Duodenal mucosa (tissue), 2 donors: ENCODE measurements around the gene NLRC4.
"Not testable (repeated sequence)": the region's sequence is repeated elsewhere in the genome, so short reads cannot be mapped to it uniquely, and the experiment has no call there.

Source experiments
- H3K27ac ChIP-seq: one replicate; pipeline ENCODE4 v1.7.0; 2013; ENCODE audit warnings: low read depth, low read length
- H3K27me3 ChIP-seq, 2 donors: one replicate each; pipeline ENCODE4 v1.7.0; 2013; ENCODE audit warnings: low read length in 2 of 2, control low read depth in 1 of 2; ENCODE audit not compliant: insufficient read depth in 2 of 2, control insufficient read depth in 1 of 2
- H3K36me3 ChIP-seq, 2 donors: one replicate each; pipeline ENCODE4 v1.7.0; 2013; ENCODE audit warnings: low read length in 2 of 2, control low read depth in 1 of 2; ENCODE audit not compliant: insufficient read depth in 2 of 2, control insufficient read depth in 1 of 2
- H3K4me1 ChIP-seq, 2 donors: one replicate each; pipeline ENCODE4 v1.7.0; 2013; ENCODE audit warnings: low read length in 2 of 2, control low read depth in 1 of 2; ENCODE audit not compliant: insufficient read depth in 2 of 2, control insufficient read depth in 1 of 2
- H3K4me3 ChIP-seq, 2 donors: one replicate each; pipeline ENCODE4 v1.7.0; 2013; ENCODE audit warnings: low read length in 2 of 2, low read depth in 1 of 2
- H3K9ac ChIP-seq, 2 donors: one replicate each; pipeline ENCODE4 v1.7.0; 2013; ENCODE audit warnings: low read length in 2 of 2, low read depth in 1 of 2
- H3K9me3 ChIP-seq, 2 donors: one replicate each; pipeline ENCODE4 v1.7.0; 2013; ENCODE audit warnings: low read length in 2 of 2, control low read depth in 1 of 2; ENCODE audit not compliant: control insufficient read depth in 1 of 2

NLRC4 gene, protein sequence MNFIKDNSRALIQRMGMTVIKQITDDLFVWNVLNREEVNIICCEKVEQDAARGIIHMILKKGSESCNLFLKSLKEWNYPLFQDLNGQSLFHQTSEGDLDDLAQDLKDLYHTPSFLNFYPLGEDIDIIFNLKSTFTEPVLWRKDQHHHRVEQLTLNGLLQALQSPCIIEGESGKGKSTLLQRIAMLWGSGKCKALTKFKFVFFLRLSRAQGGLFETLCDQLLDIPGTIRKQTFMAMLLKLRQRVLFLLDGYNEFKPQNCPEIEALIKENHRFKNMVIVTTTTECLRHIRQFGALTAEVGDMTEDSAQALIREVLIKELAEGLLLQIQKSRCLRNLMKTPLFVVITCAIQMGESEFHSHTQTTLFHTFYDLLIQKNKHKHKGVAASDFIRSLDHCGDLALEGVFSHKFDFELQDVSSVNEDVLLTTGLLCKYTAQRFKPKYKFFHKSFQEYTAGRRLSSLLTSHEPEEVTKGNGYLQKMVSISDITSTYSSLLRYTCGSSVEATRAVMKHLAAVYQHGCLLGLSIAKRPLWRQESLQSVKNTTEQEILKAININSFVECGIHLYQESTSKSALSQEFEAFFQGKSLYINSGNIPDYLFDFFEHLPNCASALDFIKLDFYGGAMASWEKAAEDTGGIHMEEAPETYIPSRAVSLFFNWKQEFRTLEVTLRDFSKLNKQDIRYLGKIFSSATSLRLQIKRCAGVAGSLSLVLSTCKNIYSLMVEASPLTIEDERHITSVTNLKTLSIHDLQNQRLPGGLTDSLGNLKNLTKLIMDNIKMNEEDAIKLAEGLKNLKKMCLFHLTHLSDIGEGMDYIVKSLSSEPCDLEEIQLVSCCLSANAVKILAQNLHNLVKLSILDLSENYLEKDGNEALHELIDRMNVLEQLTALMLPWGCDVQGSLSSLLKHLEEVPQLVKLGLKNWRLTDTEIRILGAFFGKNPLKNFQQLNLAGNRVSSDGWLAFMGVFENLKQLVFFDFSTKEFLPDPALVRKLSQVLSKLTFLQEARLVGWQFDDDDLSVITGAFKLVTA

GRCh38 chr2:32264422-32265105 lies at the start of gene NLRC4:
TSS of gene NLRC4 (minus strand) at chr2:32264886. CDS start at chr2:32256775, 8,111 bp downstream.
- H3K9me3 ChIP-seq = no peaks in the 10 kb centered on the region
- no peaks in the 10 kb centered on the region for H3K27me3 ChIP-seq
- H3K4me1 ChIP-seq = no peaks in the 10 kb centered on the region
- no peak within 1 kb of the TSS for H3K4me3 ChIP-seq
- H3K36me3 ChIP-seq = no peaks in the 10 kb centered on the region
- H3K9ac ChIP-seq = no peak within 1 kb of the TSS
- no peak within 1 kb of the TSS for H3K27ac ChIP-seq

GRCh38 chr2:32310577-32310976 lies 45.9 kb upstream of the NLRC4 start:
- Histone ChIP-seq H3K9ac (no peak overlapping the region), H3K36me3 (peaks cover 0 to 17% of the 10 kb centered on the region in 2 donors), H3K27ac (no peak overlapping the region), H3K4me3 (no peak overlapping the region), H3K4me1 (peaks cover 0 to 7% of the 10 kb centered on the region in 2 donors), H3K27me3 (no peaks in the 10 kb centered on the region), H3K9me3 (no peaks in the 10 kb centered on the region)

GRCh38 chr2:32293966-32294562 lies 29.4 kb upstream of the NLRC4 start:
- not testable (repeated sequence) for H3K27me3 ChIP-seq, H3K4me1 ChIP-seq
- peaks cover 11 to 28% of the 10 kb centered on the region in 2 donors for H3K36me3 ChIP-seq

GRCh38 chr2:32293493-32293892 lies 28.8 kb upstream of the NLRC4 start:
- H3K27ac ChIP-seq, H3K9ac ChIP-seq, H3K9me3 ChIP-seq, H3K27me3 ChIP-seq, H3K4me3 ChIP-seq: not testable (repeated sequence)
- peaks cover 3 to 10% of the 10 kb centered on the region in 2 donors for H3K4me1 ChIP-seq
- H3K36me3 ChIP-seq = peaks cover 11 to 28% of the 10 kb centered on the region in 2 donors

More at GRCh38 chr2:32293966-32294562, 29.4 kb upstream of the NLRC4 start:
- not testable (repeated sequence) for H3K27ac ChIP-seq, H3K9ac ChIP-seq, H3K4me3 ChIP-seq, H3K9me3 ChIP-seq

DNA sequence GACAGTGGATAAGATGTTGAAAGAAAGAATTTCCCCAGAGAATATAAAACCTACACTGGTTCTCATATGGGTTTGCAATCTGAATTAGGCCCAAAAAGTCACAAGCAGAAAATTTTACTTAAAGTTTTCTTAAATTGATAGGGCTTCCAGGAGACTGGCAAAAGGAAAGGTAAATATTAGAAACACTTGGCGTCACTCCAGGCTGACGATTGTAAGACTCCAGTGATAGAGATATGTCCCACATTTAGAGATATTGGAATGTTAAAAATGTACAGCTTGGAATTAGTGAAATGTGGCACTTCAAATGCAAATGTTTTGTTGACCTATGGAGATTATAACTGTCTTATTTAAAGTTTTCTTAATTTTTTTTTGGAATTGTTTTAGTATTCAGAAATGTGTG lies 27.1 kb upstream of the NLRC4 start:
- Histone ChIP-seq H3K4me3 (no peak overlapping the region), H3K36me3 (peaks cover 11 to 30% of the 10 kb centered on the region in 2 donors), H3K9me3 (no peaks in the 10 kb centered on the region), H3K27me3 (no peaks in the 10 kb centered on the region), H3K9ac (no peak overlapping the region), H3K4me1 (peaks cover 9 to 22% of the 10 kb centered on the region in 2 donors), H3K27ac (no peak overlapping the region)

DNA sequence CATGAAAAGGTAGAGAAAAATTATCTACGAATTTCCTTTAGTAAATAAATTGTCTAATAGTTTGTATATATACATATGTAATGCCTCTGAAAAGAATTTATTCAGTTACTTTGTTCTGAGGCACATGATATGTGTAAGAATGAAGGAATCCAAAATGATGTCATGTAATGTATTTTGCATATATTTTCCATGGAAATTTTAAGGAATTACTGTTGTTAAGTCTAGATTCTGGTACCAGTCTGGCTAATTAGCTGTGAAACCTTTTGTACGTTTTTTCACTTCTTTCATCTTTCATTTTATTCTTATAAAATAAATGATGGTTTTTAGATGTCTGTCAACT lies 25.3 kb upstream of the NLRC4 start:
- H3K36me3 ChIP-seq = peaks cover 5 to 23% of the 10 kb centered on the region in 2 donors
- H3K27me3 ChIP-seq = no peaks in the 10 kb centered on the region
- no peak overlapping the region for H3K27ac ChIP-seq
- H3K9ac ChIP-seq = no peak overlapping the region
- no peak overlapping the region for H3K4me3 ChIP-seq
- peaks cover 9 to 22% of the 10 kb centered on the region in 2 donors for H3K4me1 ChIP-seq
- no peaks in the 10 kb centered on the region for H3K9me3 ChIP-seq

DNA sequence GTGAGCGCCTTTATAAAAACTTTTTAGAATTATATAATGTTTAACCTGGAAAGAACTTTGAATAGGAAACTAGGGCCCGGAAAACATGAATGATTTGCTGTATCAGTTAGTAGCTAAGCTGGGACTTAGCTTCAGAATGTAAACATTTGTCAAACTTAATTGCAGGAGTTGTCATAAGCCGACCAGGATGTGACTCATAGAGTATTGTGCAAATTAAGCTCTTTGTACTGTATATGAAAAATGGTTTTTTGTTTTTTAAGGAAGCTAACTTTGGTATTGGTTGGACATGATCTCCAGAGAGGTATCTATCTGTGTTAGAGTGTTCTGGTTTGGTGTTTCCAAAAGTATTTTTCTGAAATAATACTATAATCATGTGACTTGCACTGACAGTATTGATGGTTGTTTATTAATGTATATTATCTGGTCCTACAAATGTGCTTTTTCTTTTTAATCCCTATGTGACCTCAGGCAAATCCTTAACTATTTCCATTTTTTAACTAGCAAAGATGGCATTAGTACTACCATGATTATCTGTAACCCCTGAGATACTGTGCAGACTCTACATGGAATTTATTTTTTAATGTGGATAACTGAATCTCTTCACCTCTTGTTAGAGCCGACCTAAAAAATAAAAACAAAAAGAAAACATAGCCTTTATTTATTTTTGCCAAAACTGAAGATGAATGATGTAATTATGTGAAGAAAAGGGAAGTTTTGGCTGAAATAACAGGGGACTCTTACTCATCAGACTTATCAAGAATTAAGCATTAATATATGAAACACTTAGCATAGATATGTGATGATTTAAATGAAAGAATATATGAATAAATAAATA lies 24.7 kb upstream of the NLRC4 start:
- no peak overlapping the region for H3K4me3 ChIP-seq
- peaks cover 10 to 26% of the 10 kb centered on the region in 2 donors for H3K4me1 ChIP-seq
- no peak overlapping the region for H3K9ac ChIP-seq
- H3K36me3 ChIP-seq = peaks cover 3 to 23% of the 10 kb centered on the region in 2 donors
- no peak overlapping the region for H3K27ac ChIP-seq
- no peaks in the 10 kb centered on the region for H3K9me3 ChIP-seq
- no peaks in the 10 kb centered on the region for H3K27me3 ChIP-seq

DNA sequence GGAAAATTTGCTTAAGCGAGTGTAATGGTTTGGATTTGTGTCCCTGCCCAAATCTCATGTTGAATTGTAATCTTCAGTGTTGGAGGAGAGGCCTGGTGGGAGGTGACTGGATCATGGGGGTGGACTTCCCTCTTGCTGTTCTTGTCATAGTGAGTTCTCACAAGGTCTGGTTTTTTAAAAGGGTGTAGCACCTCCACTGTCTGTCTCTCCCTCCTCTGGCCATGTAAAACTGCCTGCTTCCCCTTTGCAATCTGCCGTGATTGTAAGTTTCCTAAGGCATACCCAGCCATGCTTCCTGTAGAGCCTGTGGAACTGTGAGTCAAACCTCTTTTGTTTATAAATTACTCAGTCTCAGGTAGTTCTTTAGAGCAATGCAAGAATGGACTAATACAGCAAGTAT lies 19.6 kb upstream of the NLRC4 start:
- Histone ChIP-seq H3K36me3 (peaks cover 0 to 13% of the 10 kb centered on the region in 2 donors), H3K4me3 (no peak overlapping the region), H3K27me3 (no peaks in the 10 kb centered on the region), H3K9me3 (no peaks in the 10 kb centered on the region), H3K9ac (no peak overlapping the region), H3K4me1 (peaks cover 11 to 22% of the 10 kb centered on the region in 2 donors), H3K27ac (no peak overlapping the region)

DNA sequence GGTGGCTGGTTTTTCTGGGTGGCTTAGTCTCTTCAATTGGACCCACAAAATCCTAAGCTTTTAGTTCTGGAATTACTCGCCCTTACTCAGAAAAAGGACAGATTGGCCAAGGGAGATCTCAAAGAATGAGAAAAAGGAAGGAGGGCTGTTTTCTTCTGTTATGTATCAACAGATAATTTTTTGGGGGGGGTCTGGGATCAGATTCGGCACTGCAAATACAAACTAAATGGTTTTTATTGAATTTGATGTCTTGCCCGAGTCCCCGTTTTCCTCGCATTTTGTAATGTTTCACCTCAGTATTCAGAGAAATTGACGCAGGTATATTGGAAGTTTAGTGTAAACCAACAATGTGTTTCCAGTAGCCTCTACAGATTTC lies 13.8 kb upstream of the NLRC4 start:
- H3K36me3 ChIP-seq = peaks cover 0 to 7% of the 10 kb centered on the region in 2 donors
- peaks cover 3% of the 10 kb centered on the region in 2 donors for H3K4me1 ChIP-seq
- peak overlapping the region; percentile 87 to 88 for H3K9ac ChIP-seq
- H3K27ac ChIP-seq = peak overlapping the region; percentile 68
- H3K27me3 ChIP-seq = no peaks in the 10 kb centered on the region
- H3K4me3 ChIP-seq = peak overlapping the region; percentile 88 to 97
- no peaks in the 10 kb centered on the region for H3K9me3 ChIP-seq
